GM21576 (cell line): Measurements from ENCODE around the gene LIMD2.

ENCODE experiments used
- ATAC-seq: cut with Tn5 transposase; IDR thresholded peaks from one replicate; pipeline ENCODE4 v1.9.1; 2021; ENCODE audit warnings: mild to moderate bottlenecking, moderate library complexity; ENCODE audit not compliant: unreplicated experiment

LIMD2 gene

GRCh38 chr17:63685041-63685440 lies 14.9 kb downstream of the LIMD2 start:
- ATAC-seq = no peak

GRCh38 chr17:63682981-63683380 lies 16.9 kb downstream of the LIMD2 start:
- no peak for ATAC-seq

GRCh38 chr17:63682441-63682840 lies 17.5 kb downstream of the LIMD2 start:
- no peak for ATAC-seq

GRCh38 chr17:63681530-63681929 lies 18.4 kb downstream of the LIMD2 start:
- ATAC-seq = no peak

GRCh38 chr17:63680700-63681099 lies 19.2 kb downstream of the LIMD2 start:
- no peak for ATAC-seq

GRCh38 chr17:63679214-63679613 lies 20.7 kb downstream of the LIMD2 start:
- ATAC-seq = no peak

GRCh38 chr17:63676584-63676983 lies 23.3 kb downstream of the LIMD2 start:
- ATAC-seq = no peak

GRCh38 chr17:63675607-63676546 lies 24.0 kb downstream of the LIMD2 start:
- no peak for ATAC-seq

GRCh38 chr17:63675231-63675606 lies 24.7 kb downstream of the LIMD2 start:
- no peak for ATAC-seq

GRCh38 chr17:63672856-63673255 lies 27.1 kb downstream of the LIMD2 start:
- no peak for ATAC-seq

GRCh38 chr17:63665527-63666214 lies 34.3 kb downstream of the LIMD2 start:
- ATAC-seq = no peak

GRCh38 chr17:63659850-63660249 lies 40.1 kb downstream of the LIMD2 start:
- ATAC-seq = no peak

- ATAC-seq = no peak
Observed at GRCh38 chr17:63658366-63658765, 41.6 kb downstream of the LIMD2 start.

GRCh38 chr17:63657786-63658185 lies 42.1 kb downstream of the LIMD2 start:
- ATAC-seq = no peak

GRCh38 chr17:63653050-63653449 lies 46.9 kb downstream of the LIMD2 start:
- ATAC-seq = no peak

- no peak for ATAC-seq
Observed at GRCh38 chr17:63652106-63652505, 47.8 kb downstream of the LIMD2 start.

GRCh38 chr17:63649813-63650212 lies 50.1 kb downstream of the LIMD2 start:
- no peak for ATAC-seq

- no peak for ATAC-seq
Observed at GRCh38 chr17:63647936-63648335, 52.0 kb downstream of the LIMD2 start.

GRCh38 chr17:63647065-63647725 lies 52.7 kb downstream of the LIMD2 start:
- ATAC-seq = no peak

GRCh38 chr17:63646488-63646806 lies 53.5 kb downstream of the LIMD2 start:
- peak; percentile 75 for ATAC-seq
